Astrocyte (in vitro differentiated cells and primary cell): ENCODE results near the gene GLRA3.

Experiments used
- CTCF ChIP-seq: IDR thresholded peaks from 2 replicates; pipeline ENCODE4 v1.5.1; 2011; ENCODE audit warnings: low read depth, mild to moderate bottlenecking, inconsistent platforms, low read length, moderate library complexity; ENCODE audit not compliant: insufficient read depth
- EZH2 ChIP-seq: IDR thresholded peaks from 2 replicates; pipeline ENCODE4 v1.6.1; 2012; ENCODE audit warnings: mild to moderate bottlenecking, low read length, inconsistent platforms; ENCODE audit not compliant: insufficient read depth

GRCh38 chr4:174810834-174811233, 18.2 kb downstream of the GLRA3 start:
- TF ChIP-seq CTCF, result no peak
- TF ChIP-seq EZH2, result no peak
